ENCODE results near the gene TRIP13. TPM values are rescaled to one million over a fixed set of nuclear protein-coding genes. Genes with fewer than 3 reads are reported as not detected.
A peak's percentile ranks its signal among the peaks of the same experiment; 100 is the strongest.

The TRIP13 gene
- total RNA-seq, 1 experiment from 2014 or later = 73.9 TPM

GRCh38 chr5:952597-953271 is 60.0 kb downstream of the TRIP13 start:
- DNase-seq (ENCODE audit: low spot score) = no peak

GRCh38 chr5:953535-954449 is 61.1 kb downstream of the TRIP13 start:
- no peak for DNase-seq (ENCODE audit: low spot score)

GRCh38 chr5:955886-956761 is 63.4 kb downstream of the TRIP13 start:
- DNase-seq (ENCODE audit: low spot score) = no peak

- peak; percentile 93 for DNase-seq (ENCODE audit: low spot score)
Measured at GRCh38 chr5:956941-957747, 64.5 kb downstream of the TRIP13 start.

- DNase-seq (ENCODE audit: low spot score) = peak; percentile 95
Measured at GRCh38 chr5:957748-958485, 65.2 kb downstream of the TRIP13 start.

GRCh38 chr5:958701-959571 is 66.3 kb downstream of the TRIP13 start:
- peak; percentile 96 for DNase-seq (ENCODE audit: low spot score)

GRCh38 chr5:959581-960531 is 67.2 kb downstream of the TRIP13 start:
- DNase-seq (ENCODE audit: low spot score) = peak; percentile 57

GRCh38 chr5:960551-960950 is 67.9 kb downstream of the TRIP13 start:
- peak; percentile 87 for DNase-seq (ENCODE audit: low spot score)

GRCh38 chr5:961002-961710 is 68.5 kb downstream of the TRIP13 start:
- no peak for DNase-seq (ENCODE audit: low spot score)

- no peak for DNase-seq (ENCODE audit: low spot score)
Measured at GRCh38 chr5:961711-962240, 69.1 kb downstream of the TRIP13 start.

- no peak for DNase-seq (ENCODE audit: low spot score)
Measured at GRCh38 chr5:962386-962785, 69.7 kb downstream of the TRIP13 start.

GRCh38 chr5:962801-963200 is 70.1 kb downstream of the TRIP13 start:
- no peak for DNase-seq (ENCODE audit: low spot score)

GRCh38 chr5:963310-963672 is 70.6 kb downstream of the TRIP13 start:
- no peak for DNase-seq (ENCODE audit: low spot score)

GRCh38 chr5:963673-964531 is 71.2 kb downstream of the TRIP13 start:
- DNase-seq (ENCODE audit: low spot score) = no peak

GRCh38 chr5:964821-965220 is 72.1 kb downstream of the TRIP13 start:
- no peak for DNase-seq (ENCODE audit: low spot score)
